CD4-positive, CD25-positive, alpha-beta regulatory T cell (primary cell): ENCODE data around the gene TM4SF20. TPM values are rescaled to one million over a fixed set of nuclear protein-coding genes. Genes with fewer than 3 reads are reported as not detected.

Experiments used
- polyA plus RNA-seq, 4 donors: library from polyadenylated mRNA; unstranded; fragments of 300-500 nt; fragmentation: Illumina TruSeq; gene quantifications; one replicate each; pipeline ENCODE4 v1.2.3, GENCODE V29; 2021
- total RNA-seq: library from RNA; stranded (reverse); gene quantifications from one replicate; pipeline ENCODE4 v1.2.3, GENCODE V29; 2022

TM4SF20 gene
- total and polyA plus RNA-seq, 5 donors from 2014 or later: not detected

Other genes starting within 250 kb of the TM4SF20 start
- not detected for gene COL4A4, start 215.1 kb downstream of the TM4SF20 start, total RNA-seq
- gene COL4A4, start 215.1 kb downstream of the TM4SF20 start, polyA plus RNA-seq: under 1 TPM in 3 of 4 donors, not detected in 1; 0.02 to 0.13 (median 0.06) TPM
- gene COL4A3, start 214.7 kb downstream of the TM4SF20 start, total RNA-seq: not detected
- gene COL4A3, start 214.7 kb downstream of the TM4SF20 start, polyA plus RNA-seq: not detected
- 62.3 TPM for gene MFF, start 54.1 kb downstream of the TM4SF20 start, total RNA-seq
- gene MFF, start 54.1 kb downstream of the TM4SF20 start, polyA plus RNA-seq: 100 to 1,000 TPM; 122 to 150 (median 142) TPM
- gene SCYGR1, start 8.6 kb upstream of the TM4SF20 start, total RNA-seq: not detected
- not detected for gene SCYGR1, start 8.6 kb upstream of the TM4SF20 start, polyA plus RNA-seq
- 64.0 TPM for gene AGFG1, start 92.8 kb upstream of the TM4SF20 start, total RNA-seq
- 10 to 100 TPM; 14.9 to 28.7 (median 20.2) TPM for gene AGFG1, start 92.8 kb upstream of the TM4SF20 start, polyA plus RNA-seq
- gene SCYGR2, start 219.6 kb upstream of the TM4SF20 start, total RNA-seq: not detected
- gene SCYGR2, start 219.6 kb upstream of the TM4SF20 start, polyA plus RNA-seq: not detected
- not detected for gene SCYGR3, start 235.5 kb upstream of the TM4SF20 start, total RNA-seq
- not detected for gene SCYGR3, start 235.5 kb upstream of the TM4SF20 start, polyA plus RNA-seq
- gene SCYGR4, start 238.2 kb upstream of the TM4SF20 start, total RNA-seq: not detected
- not detected for gene SCYGR4, start 238.2 kb upstream of the TM4SF20 start, polyA plus RNA-seq